Measurements from ENCODE around the gene FBXL15. TPM values are rescaled to one million over a fixed set of nuclear protein-coding genes. Genes with fewer than 3 reads are reported as not detected.

Gene FBXL15
- polyA plus RNA-seq, 4 donors, result 24.8 to 47.0 (median 34.6) TPM

DNA sequence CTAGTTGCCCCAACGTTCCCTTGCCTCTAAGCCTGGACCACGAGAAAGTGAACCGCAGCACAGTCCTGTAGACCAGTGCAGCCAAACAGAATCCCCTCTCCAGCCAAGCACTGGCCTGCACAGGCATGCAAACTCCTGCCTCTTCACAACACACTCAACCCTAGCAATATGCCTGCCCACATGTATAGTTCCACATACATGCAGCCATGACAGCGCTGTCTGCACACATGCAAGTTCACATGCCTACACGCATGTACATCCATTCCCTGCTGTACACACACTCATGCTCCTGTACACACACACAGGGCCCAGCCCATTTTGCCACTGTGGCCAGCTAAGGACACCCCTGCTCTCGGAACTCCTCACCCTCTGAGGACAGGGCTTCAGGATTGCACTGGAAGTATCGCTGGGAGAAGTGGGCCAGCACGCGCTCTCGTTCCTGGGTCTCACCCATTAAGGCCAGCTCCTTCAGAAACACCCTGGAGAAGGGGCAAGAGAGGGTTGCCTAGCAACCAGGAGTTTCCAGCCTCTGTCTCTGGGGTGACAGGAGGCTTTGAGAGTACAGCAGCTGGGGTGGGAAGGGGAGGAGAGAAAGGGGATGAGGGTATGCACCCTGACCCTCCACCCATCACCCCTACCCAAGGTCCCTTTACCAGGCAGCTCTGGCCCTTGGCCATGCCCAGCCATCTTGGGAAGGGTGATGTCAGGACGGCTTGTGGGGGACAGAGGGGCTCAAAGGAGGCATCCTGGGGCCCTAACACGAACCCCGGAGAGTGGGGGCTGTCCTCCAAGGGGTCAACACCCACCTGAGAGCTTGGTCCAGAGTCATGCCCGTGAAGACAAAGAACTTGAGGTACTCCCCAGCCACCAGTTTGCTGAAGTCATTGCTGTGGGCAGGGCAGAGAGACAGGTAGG, 9.0 kb upstream of the FBXL15 start:
- WGBS, 3 donors, result 74 to 84% (median 82%) methylated on average over 14 of the region's 14 CpGs
- Histone ChIP-seq H3K27me3 (ENCODE audit: control insufficient read depth in 3 of 3, insufficient read depth in 3 of 3, low read length in 3 of 3) (peaks cover 24 to 72% (median 31%) of the 10 kb centered on the region in 3 donors), H3K36me3 (ENCODE audit: control insufficient read depth in 3 of 3, insufficient read depth in 2 of 3, low read depth in 1 of 3, low read length in 3 of 3) (peaks cover 0 to 51% (median 0%) of the 10 kb centered on the region in 3 donors), H3K9me3 (ENCODE audit: control insufficient read depth in 2 of 2, insufficient read depth in 1 of 2, low read depth in 1 of 2, low read length in 1 of 2) (no peaks in the 10 kb centered on the region), H3K27ac (ENCODE audit: low read depth in 1 of 3, low read length in 2 of 3) (peak overlapping the region in 1 of 3 donors; percentile 77), H3K4me1 (ENCODE audit: control insufficient read depth in 3 of 3, insufficient read depth in 2 of 3, low read depth in 1 of 3, low read length in 2 of 3) (peaks cover 0 to 45% (median 0%) of the 10 kb centered on the region in 3 donors), H3K4me3 (ENCODE audit: low read depth in 1 of 3, low read length in 3 of 3) (no peak overlapping the region)
- no peak for DNase-seq
- no peak for FAIRE-seq

DNA sequence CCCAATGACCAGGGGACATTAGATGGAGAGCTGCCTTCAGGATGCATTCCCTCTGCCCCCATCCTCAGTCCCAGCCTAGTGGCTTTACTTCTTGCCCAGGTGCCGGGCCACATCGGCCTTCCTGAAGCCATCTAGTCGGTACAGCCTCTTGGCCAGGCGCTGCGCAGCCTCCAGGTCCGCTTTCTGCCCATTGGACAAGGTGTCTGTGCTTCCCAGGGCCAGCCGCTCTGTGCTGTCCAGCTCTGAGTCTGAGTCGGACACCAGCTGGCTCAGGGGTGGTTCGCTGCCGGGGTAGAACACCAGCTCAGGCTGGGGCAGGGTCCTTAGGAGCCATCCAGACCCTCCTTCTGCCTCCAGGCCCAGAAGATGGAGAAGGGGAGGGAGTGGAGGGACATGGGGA, 8.3 kb upstream of the FBXL15 start:
- DNase-seq (no peak), FAIRE-seq (no peak)
- peaks cover 0 to 52% (median 0%) of the 10 kb centered on the region in 3 donors for H3K4me1 ChIP-seq (ENCODE audit: control insufficient read depth in 3 of 3, insufficient read depth in 2 of 3, low read depth in 1 of 3, low read length in 2 of 3)
- WGBS, 3 donors, result 90 to 92% (median 91%) methylated on average over 10 of the region's 10 CpGs
- H3K36me3 ChIP-seq (ENCODE audit: control insufficient read depth in 3 of 3, insufficient read depth in 2 of 3, low read depth in 1 of 3, low read length in 3 of 3), result peaks cover 0 to 50% (median 0%) of the 10 kb centered on the region in 3 donors
- no peak overlapping the region for H3K4me3 ChIP-seq (ENCODE audit: low read depth in 1 of 3, low read length in 3 of 3)
- no peak overlapping the region for H3K27ac ChIP-seq (ENCODE audit: low read depth in 1 of 3, low read length in 2 of 3)
- peaks cover 24 to 72% (median 31%) of the 10 kb centered on the region in 3 donors for H3K27me3 ChIP-seq (ENCODE audit: control insufficient read depth in 3 of 3, insufficient read depth in 3 of 3, low read length in 3 of 3)
- H3K9me3 ChIP-seq (ENCODE audit: control insufficient read depth in 2 of 2, insufficient read depth in 1 of 2, low read depth in 1 of 2, low read length in 1 of 2), result no peaks in the 10 kb centered on the region

DNA sequence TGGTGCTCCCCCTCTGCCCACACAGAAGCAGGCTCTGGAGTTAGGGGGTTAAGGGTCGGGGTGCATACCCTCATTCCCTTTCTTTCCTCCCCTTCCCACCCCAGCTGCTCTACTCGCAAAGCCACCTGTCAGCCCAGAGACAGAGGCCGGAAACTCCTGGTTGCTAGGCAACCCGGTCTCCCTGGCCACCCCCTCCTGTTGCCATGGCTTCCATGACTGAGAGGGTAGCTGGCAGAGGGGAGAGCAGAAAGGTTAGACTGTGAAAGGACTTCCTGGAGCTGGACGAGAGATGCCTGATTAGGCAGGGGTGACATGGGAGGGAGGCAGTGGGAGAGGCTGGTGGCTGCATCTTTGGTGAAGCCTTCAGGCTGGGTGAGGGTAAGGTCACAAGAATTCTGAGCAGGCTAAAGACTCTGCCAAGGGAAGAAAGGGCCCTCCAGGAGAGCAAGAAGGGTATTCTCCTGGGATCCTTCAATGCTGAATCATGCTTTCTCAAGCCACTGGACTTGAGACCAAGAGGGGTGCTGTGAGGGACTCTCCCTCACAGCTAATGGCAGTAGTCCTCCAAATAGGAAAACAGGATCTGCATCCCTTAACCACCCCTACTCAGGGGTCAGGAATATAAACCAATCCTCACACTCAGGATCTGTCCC, 7.5 kb upstream of the FBXL15 start:
- 9 to 15% (median 11%) methylated on average over 5 of the region's 5 CpGs for WGBS, 3 donors
- Histone ChIP-seq H3K4me3 (ENCODE audit: low read depth in 1 of 3, low read length in 3 of 3) (no peak overlapping the region), H3K36me3 (ENCODE audit: control insufficient read depth in 3 of 3, insufficient read depth in 2 of 3, low read depth in 1 of 3, low read length in 3 of 3) (peaks cover 0 to 44% (median 0%) of the 10 kb centered on the region in 3 donors), H3K9me3 (ENCODE audit: control insufficient read depth in 2 of 2, insufficient read depth in 1 of 2, low read depth in 1 of 2, low read length in 1 of 2) (no peaks in the 10 kb centered on the region), H3K4me1 (ENCODE audit: control insufficient read depth in 3 of 3, insufficient read depth in 2 of 3, low read depth in 1 of 3, low read length in 2 of 3) (peaks cover 0 to 59% (median 0%) of the 10 kb centered on the region in 3 donors), H3K27me3 (ENCODE audit: control insufficient read depth in 3 of 3, insufficient read depth in 3 of 3, low read length in 3 of 3) (peaks cover 21 to 64% (median 27%) of the 10 kb centered on the region in 3 donors), H3K27ac (ENCODE audit: low read depth in 1 of 3, low read length in 2 of 3) (no peak overlapping the region)
- FAIRE-seq, result no peak
- DNase-seq, result no peak

DNA sequence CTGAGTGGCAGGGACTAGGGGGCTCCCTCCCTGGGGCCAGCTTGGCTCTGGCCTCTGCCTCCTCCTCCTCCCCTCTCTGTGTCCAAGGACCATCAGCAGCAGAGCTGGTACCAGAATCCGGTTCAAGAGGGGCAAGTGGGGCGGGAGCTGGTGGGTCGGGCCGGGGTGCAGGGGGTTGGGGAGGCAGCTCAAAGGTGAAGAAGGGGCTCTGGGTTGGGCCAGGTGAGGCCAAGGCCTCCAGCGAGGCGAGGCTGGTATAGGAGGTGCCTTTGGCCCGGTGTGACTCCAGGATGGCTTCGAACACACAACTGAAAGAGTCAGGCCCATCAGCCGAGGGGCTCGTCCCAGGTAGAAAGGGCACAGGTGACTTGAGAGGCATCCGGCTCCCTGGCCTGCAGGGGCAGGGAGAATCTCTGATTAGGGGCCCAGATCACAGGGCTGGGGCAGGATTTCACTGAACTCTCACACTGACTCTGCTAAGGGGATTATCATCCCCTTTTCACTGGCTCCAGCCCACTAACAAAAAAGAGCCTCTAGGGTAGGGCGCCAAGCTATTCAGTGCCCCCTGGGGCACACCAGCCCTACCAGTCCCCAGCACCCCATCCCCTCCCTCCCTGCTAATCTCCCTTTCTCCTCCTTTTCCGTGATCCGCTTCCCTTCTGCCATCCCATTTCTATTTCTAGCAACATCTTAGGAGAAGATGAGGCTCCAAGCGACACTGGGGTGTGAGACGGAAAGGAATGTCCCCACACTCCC, 6.7 kb upstream of the FBXL15 start:
- H3K4me3 ChIP-seq (ENCODE audit: low read depth in 1 of 3, low read length in 3 of 3), result peak overlapping the region in 1 of 3 donors; percentile 51
- H3K27me3 ChIP-seq (ENCODE audit: control insufficient read depth in 3 of 3, insufficient read depth in 3 of 3, low read length in 3 of 3), result peaks cover 22 to 65% (median 23%) of the 10 kb centered on the region in 3 donors
- FAIRE-seq, result no peak
- no peak for DNase-seq
- 69 to 82% (median 81%) methylated on average over 16 of the region's 16 CpGs for WGBS, 3 donors
- H3K9me3 ChIP-seq (ENCODE audit: control insufficient read depth in 2 of 2, insufficient read depth in 1 of 2, low read depth in 1 of 2, low read length in 1 of 2), result no peaks in the 10 kb centered on the region
- H3K27ac ChIP-seq (ENCODE audit: low read depth in 1 of 3, low read length in 2 of 3), result no peak overlapping the region
- H3K36me3 ChIP-seq (ENCODE audit: control insufficient read depth in 3 of 3, insufficient read depth in 2 of 3, low read depth in 1 of 3, low read length in 3 of 3), result peaks cover 0 to 41% (median 0%) of the 10 kb centered on the region in 3 donors
- H3K4me1 ChIP-seq (ENCODE audit: control insufficient read depth in 3 of 3, insufficient read depth in 2 of 3, low read depth in 1 of 3, low read length in 2 of 3), result peaks cover 0 to 62% (median 0%) of the 10 kb centered on the region in 3 donors

DNA sequence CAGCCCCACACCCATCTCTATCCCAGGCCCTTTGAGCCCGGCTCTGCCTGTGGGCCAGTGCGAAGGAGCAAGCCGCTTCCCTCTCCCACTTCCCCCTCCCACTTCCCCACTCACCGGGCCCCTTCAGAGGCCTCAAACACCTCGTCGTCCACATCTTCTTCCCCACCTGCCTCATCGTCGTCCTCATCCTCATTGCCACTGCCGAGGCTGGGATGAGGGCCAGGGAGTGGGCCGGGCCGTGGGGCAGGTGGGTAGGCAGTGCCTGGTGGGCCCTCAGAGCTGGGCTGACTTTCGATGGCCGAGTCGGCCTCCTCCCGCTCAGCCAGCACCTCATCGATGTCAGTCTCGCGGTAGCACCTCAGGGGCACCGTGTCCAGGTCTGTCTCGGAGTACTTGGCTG, 5.9 kb upstream of the FBXL15 start:
- Histone ChIP-seq H3K9me3 (ENCODE audit: control insufficient read depth in 2 of 2, insufficient read depth in 1 of 2, low read depth in 1 of 2, low read length in 1 of 2) (no peaks in the 10 kb centered on the region), H3K4me3 (ENCODE audit: low read depth in 1 of 3, low read length in 3 of 3) (peak overlapping the region in 1 of 3 donors; percentile 51), H3K27ac (ENCODE audit: low read depth in 1 of 3, low read length in 2 of 3) (peak overlapping the region in 1 of 3 donors; percentile 88), H3K4me1 (ENCODE audit: control insufficient read depth in 3 of 3, insufficient read depth in 2 of 3, low read depth in 1 of 3, low read length in 2 of 3) (peaks cover 0 to 65% (median under 1%) of the 10 kb centered on the region in 3 donors), H3K36me3 (ENCODE audit: control insufficient read depth in 3 of 3, insufficient read depth in 2 of 3, low read depth in 1 of 3, low read length in 3 of 3) (peaks cover 0 to 41% (median 0%) of the 10 kb centered on the region in 3 donors), H3K27me3 (ENCODE audit: control insufficient read depth in 3 of 3, insufficient read depth in 3 of 3, low read length in 3 of 3) (peaks cover 18 to 63% (median 18%) of the 10 kb centered on the region in 3 donors)
- DNase-seq (peak in 1 of 2 donors; percentile 32), FAIRE-seq (no peak)
- WGBS, 3 donors, result 46 to 54% (median 52%) methylated on average over 20 of the region's 20 CpGs

DNA sequence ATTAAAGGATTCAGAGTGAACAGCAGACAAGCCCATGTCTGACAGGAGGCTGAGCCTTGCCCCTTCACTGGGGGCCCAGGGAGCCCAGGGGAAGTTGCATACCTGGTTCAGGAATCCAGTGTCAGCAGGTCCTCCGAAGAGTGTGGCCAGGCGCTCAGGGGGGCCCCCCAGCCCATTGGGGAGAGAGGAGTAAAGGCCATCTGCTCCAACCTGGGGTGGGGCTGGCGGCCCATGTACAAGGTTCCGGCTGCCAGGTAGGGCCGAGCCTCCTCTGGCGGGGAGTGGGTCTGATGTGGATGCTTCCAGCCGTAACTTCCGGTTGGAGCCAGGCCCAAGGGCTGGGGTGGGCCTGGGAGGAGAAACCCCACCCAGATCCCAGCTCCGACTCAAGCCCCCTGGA, 4.4 kb upstream of the FBXL15 start:
- Histone ChIP-seq H3K27me3 (ENCODE audit: control insufficient read depth in 3 of 3, insufficient read depth in 3 of 3, low read length in 3 of 3) (peaks cover 7 to 47% (median 12%) of the 10 kb centered on the region in 3 donors), H3K27ac (ENCODE audit: low read depth in 1 of 3, low read length in 2 of 3) (peak overlapping the region in 1 of 3 donors; percentile 88), H3K36me3 (ENCODE audit: control insufficient read depth in 3 of 3, insufficient read depth in 2 of 3, low read depth in 1 of 3, low read length in 3 of 3) (peaks cover 0 to 30% (median 0%) of the 10 kb centered on the region in 3 donors), H3K4me3 (ENCODE audit: low read depth in 1 of 3, low read length in 3 of 3) (peak overlapping the region in 1 of 3 donors; percentile 51), H3K9me3 (ENCODE audit: control insufficient read depth in 2 of 2, insufficient read depth in 1 of 2, low read depth in 1 of 2, low read length in 1 of 2) (no peaks in the 10 kb centered on the region), H3K4me1 (ENCODE audit: control insufficient read depth in 3 of 3, insufficient read depth in 2 of 3, low read depth in 1 of 3, low read length in 2 of 3) (peaks cover 4 to 55% (median 5%) of the 10 kb centered on the region in 3 donors)
- DNase-seq (peak in 1 of 2 donors; percentile 86), FAIRE-seq (no peak)
- 40 to 64% (median 61%) methylated on average over 9 of the region's 9 CpGs for WGBS, 3 donors

DNA sequence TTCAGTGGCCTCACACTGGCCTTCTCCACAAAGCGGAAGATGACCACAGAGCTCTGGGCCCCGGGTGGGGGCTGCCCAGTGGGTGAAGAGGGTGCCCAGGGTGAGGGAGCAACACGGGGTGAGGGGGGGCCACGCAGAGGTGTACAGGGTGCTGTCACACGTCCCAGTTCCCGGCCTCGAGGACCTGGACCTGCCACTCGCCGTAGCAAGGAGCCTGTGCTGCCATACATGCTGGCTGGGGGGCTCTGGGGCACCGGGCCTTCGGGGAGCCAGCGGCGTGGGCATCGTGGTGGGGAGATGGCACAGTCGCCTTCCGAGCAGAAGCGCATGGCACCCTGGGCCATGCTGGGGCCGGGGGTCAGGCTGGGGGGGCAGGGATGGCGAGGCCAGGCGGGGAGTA, 3.9 kb upstream of the FBXL15 start:
- Histone ChIP-seq H3K27me3 (ENCODE audit: control insufficient read depth in 3 of 3, insufficient read depth in 3 of 3, low read length in 3 of 3) (peaks cover 3 to 43% (median 8%) of the 10 kb centered on the region in 3 donors), H3K4me1 (ENCODE audit: control insufficient read depth in 3 of 3, insufficient read depth in 2 of 3, low read depth in 1 of 3, low read length in 2 of 3) (peaks cover 4 to 51% (median 5%) of the 10 kb centered on the region in 3 donors), H3K4me3 (ENCODE audit: low read depth in 1 of 3, low read length in 3 of 3) (peak overlapping the region in 1 of 3 donors; percentile 8), H3K27ac (ENCODE audit: low read depth in 1 of 3, low read length in 2 of 3) (peak overlapping the region in 1 of 3 donors; percentile 88), H3K36me3 (ENCODE audit: control insufficient read depth in 3 of 3, insufficient read depth in 2 of 3, low read depth in 1 of 3, low read length in 3 of 3) (peaks cover 0 to 26% (median 0%) of the 10 kb centered on the region in 3 donors), H3K9me3 (ENCODE audit: control insufficient read depth in 2 of 2, insufficient read depth in 1 of 2, low read depth in 1 of 2, low read length in 1 of 2) (no peaks in the 10 kb centered on the region)
- DNase-seq, result no peak
- FAIRE-seq, result no peak
- 78 to 88% (median 86%) methylated on average over 18 to 20 of the region's 20 CpGs for WGBS, 3 donors

Data from small intestine (tissue), 7 donors.